Measurements from ENCODE around the gene TNFSF8.

DNA sequence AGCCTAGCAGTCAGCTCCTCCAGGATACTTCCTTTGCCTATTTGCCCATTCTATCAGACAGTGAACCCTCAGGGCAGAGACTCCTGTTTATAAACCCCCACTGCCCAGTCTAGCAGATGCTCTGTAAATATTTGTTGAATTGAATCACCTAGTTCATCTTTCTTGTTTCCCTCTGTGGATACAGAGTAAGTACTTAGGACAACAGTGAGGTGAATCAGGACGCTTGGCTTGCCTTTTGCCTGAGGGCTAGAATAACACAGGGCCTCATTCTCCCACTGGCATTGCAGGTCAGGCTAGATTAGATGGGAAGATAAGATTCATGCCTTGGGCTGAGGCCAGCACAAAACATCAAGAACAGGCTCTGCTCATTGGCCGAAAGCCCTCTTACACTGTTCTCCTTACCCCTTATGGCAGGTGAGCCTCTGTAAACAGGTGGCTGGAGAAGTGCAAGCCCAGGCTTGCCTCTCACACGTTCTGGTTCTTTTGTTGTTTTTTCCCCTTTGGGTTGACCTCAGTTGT lies 22.2 kb downstream of the TNFSF8 start:
- TF ChIP-seq CTCF (conservative IDR thresholded peaks at IDR 0.05; ENCODE audit: low read length) = no peak
- TF ChIP-seq EZH2phosphoT487 (IDR thresholded peaks at IDR 0.05; ENCODE audit: borderline replicate concordance, low read depth, low read length) = no peak
